ENCODE measurements around the gene RMC1.
"Not testable (repeated sequence)": the region's sequence is repeated elsewhere in the genome, so short reads cannot be mapped to it uniquely, and the experiment has no call there.

RMC1 gene

GRCh38 chr18:23567671-23568070 is 64.4 kb downstream of the RMC1 start:
- no peak for DNase-seq

- DNase-seq = no peak
Measured at GRCh38 chr18:23568281-23569138, 65.2 kb downstream of the RMC1 start.

GRCh38 chr18:23569299-23570063 is 66.2 kb downstream of the RMC1 start:
- no peak for DNase-seq

GRCh38 chr18:23570912-23571504 is 67.7 kb downstream of the RMC1 start:
- no peak for DNase-seq

- DNase-seq = no peak
Measured at GRCh38 chr18:23572012-23572411, 68.7 kb downstream of the RMC1 start.

- DNase-seq = no peak
Measured at GRCh38 chr18:23572570-23572969, 69.3 kb downstream of the RMC1 start.

- no peak for DNase-seq
Measured at GRCh38 chr18:23573020-23573419, 69.7 kb downstream of the RMC1 start.

GRCh38 chr18:23573626-23574431 is 70.5 kb downstream of the RMC1 start:
- DNase-seq = no peak

- no peak for DNase-seq
Measured at GRCh38 chr18:23574611-23575308, 71.4 kb downstream of the RMC1 start.

- DNase-seq = no peak
Measured at GRCh38 chr18:23575309-23575651, 72.0 kb downstream of the RMC1 start.

- DNase-seq = not testable (repeated sequence)
Measured at GRCh38 chr18:23577521-23577920, 74.2 kb downstream of the RMC1 start.

GRCh38 chr18:23578067-23578701 is 74.9 kb downstream of the RMC1 start:
- no peak for DNase-seq

- no peak for DNase-seq
Measured at GRCh38 chr18:23578891-23579653, 75.8 kb downstream of the RMC1 start.

- no peak for DNase-seq
Measured at GRCh38 chr18:23580677-23581367, 77.5 kb downstream of the RMC1 start.

Measured in NCI-H1105 (cell line).